Ureter (tissue), 1 donor: Measurements from ENCODE around the gene TTC13. TPM values are rescaled to one million over a fixed set of nuclear protein-coding genes. Genes with fewer than 3 reads are reported as not detected.

ENCODE experiments used
- DNase-seq: peaks from one replicate; pipeline ENCODE4 v3.0.0-alpha.2; 2020; ENCODE audit warnings: low spot score
- total RNA-seq: library from RNA; stranded (reverse); gene quantifications from one replicate; pipeline ENCODE4 v1.2.4, GENCODE V29; 2023
- donor health status: DM: yes; HTN: yes; CAD: no.

Gene TTC13
- total RNA-seq, 1 donor from 2014 or later: 20.3 TPM

GRCh38 chr1:230948903-230949302 lies 29.8 kb downstream of the TTC13 start:
- no peak for DNase-seq

GRCh38 chr1:230948301-230948700 lies 30.4 kb downstream of the TTC13 start:
- no peak for DNase-seq

DNA sequence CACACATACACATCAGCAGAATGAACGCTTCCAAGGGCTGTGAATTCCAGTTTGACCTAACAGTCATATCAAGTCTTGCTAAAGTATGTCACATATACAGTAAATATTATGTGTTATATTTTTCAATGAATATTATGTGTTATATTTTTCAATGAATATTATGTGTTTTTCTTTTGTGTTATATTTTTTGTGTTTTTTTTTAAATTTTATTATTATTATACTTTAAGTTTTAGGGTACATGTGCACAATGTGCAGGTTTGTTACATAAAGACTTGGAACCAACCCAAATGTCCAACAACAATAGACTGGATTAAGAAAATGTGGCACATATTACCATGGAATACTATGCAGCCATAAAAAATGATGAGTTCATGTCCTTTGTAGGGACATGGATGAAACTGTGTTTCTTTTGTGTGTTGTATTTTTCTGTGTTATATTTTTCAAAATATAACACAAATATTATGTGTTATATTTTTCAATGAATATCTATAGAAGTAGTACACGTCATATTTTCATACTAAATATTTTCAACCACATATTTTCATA lies 35.5 kb downstream of the TTC13 start:
- DNase-seq: no peak

DNA sequence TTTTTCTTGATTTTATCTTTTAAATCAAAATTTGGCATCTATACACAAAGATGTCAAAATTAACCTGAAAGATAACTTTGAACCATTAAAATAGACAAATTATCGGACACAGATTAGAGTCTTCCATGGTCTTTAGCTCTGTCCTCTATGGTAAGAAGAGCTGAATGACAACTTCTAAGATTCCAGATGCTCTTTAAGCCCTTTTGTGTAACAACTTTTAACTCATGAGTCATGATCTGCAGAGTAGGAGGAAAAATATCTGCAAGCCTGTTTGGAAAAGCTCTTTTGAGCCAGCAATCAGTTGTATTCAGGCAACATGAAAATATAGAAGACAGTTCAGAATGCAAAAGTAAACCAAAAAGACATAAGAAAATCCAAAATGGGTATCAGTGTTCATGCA lies 37.8 kb downstream of the TTC13 start:
- no peak for DNase-seq

DNA sequence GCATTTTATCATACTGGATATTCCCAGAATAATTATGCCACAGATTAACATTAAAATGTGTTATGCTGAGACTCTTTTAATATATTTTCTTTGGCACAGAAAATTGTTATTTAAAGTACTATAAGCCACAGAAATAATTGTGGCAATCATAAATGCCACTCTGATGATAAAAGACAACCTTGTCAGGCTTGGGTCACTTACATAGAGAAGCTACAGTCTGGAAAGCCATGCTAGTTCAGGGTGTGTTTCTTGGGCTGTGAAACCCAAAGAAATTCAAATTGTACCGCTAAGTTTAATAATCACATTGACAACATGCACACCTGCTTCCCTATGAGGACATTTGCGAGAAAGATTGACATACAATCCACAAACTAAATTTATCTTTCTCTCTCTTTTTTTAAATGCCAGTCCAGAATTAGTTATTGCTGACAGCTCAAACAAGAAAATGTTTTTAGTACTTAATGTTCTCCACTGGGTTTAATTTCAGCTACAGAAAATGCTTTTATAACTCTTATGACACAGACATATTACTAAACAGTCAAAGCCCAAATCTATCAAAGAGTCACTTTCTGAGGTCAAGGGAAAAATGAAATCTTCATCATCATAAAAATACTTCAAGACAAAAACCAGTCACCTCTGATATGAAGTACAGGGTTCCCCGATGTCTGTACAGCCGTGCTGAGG lies 38.7 kb downstream of the TTC13 start:
- DNase-seq: no peak

DNA sequence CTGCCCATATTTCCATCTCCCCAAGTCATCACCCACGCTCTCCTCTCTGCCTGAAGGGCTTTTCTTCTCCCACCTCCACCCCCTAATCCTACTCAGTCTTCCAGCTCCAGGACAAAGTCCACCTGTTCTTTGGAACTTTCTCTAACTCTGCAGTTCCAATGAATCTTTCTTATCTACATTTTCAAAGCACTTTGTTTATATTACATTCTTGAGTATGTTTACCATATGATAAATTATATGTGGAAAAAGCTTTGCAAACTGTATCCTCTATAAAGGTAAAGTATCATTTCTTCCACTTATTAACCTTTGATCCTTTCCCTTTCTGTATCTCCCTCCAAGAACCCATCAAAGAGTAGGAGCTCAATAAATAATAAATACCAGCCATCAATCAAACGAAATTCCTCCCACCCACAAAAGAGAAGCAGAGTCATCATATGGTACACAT lies 39.7 kb downstream of the TTC13 start:
- DNase-seq: no peak

- no peak for DNase-seq
Measured at GRCh38 chr1:230937371-230937770, 41.3 kb downstream of the TTC13 start.

DNA sequence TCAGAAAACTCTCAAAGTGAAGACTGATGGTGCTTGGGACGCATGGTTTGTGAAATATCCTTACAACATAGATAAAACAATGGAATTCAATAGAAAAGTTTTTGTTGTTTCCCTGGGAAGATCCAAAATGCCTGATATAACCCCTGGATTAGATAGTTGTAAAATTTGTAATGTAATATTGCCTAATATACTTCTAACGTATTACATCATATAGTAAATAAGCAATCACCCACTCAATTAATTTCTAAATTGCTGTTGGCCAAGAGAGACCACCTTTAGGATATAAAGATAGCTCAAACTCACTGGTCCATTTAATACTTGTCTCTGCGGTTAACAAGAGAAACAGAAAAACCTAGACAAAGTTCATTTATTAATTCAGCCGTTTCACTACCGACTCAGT lies 42.2 kb downstream of the TTC13 start:
- DNase-seq: no peak

DNA sequence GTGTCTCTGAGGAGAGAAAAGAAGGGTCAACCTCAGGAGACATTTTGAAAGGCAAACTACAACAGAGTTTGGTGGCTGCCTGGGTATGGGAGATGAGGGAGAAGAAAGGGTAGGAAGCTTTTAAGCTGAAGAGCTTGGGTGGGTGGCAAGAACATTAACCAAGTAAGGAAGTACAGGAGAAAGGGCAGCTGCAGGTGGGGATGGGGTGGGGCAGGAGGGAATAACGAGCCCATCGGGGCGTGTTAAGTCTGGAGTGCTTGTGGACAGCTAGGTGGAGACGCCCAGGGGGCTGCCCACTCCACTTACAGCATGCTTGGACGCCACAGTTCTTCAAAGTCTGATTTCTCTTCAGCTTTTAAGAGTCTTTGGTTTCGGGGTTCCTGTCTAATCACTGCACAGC lies 42.8 kb downstream of the TTC13 start:
- DNase-seq: no peak

DNA sequence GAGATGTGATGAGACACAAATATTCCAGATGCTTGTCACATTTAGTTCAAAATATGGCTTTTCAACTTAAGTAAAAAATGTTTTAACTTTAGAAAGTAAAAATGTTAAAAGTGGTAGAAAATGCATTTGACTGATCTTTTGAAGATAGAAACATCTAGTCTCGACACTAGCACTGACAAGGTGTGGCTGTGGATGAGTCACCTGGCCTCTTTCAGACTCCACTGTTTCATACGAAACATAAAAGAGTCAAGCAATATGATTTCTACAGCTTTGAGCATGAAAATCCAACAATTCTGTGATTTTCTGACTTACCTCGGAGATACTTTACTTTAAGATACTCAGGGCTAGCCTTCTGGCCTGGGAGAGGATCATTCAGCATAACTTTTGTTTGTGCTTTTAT lies 47.7 kb downstream of the TTC13 start:
- no peak for DNase-seq

- DNase-seq: no peak
Measured at GRCh38 chr1:230926182-230926581, 52.5 kb downstream of the TTC13 start.

- no peak for DNase-seq
Measured at GRCh38 chr1:230925608-230926007, 53.1 kb downstream of the TTC13 start.

GRCh38 chr1:230923176-230923575 lies 55.5 kb downstream of the TTC13 start:
- DNase-seq: no peak

DNA sequence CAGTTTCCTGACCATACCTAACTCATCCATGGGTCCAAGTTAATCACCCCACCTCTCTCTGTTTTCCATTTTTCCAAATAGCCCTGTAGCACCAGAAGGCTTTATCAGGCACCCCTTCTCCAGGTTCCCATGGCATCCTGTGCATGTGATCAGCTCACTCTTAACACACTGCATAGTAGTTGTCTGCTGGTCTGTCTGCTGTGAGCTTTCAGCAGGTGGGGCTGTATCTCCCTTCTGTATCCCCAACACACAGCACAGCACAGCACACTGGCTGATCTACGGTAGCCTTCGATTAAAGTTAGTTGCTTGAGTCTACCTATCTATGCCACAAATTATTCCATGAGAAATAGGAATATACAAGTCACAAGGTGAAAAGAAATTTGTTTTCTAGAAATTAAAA lies 56.0 kb downstream of the TTC13 start:
- DNase-seq: no peak

DNA sequence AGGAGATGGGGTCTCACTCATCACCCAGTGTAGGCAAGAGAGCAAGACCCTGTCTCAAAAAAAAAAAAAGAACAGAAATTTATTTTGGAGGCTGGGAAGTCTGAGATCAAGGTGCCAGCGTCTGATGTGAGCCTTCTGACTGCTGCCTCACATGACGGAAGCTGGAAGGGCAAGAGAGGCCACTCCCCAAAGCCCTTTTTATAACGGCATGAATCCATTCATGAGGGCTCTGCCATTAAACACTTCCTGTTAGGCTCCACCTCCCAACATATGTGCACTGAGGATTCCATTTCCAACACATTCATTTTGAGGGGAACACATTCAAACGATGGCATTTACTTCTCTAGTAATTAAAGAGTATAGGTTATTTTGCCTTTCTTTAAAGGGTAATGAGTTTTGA lies 59.5 kb downstream of the TTC13 start:
- no peak for DNase-seq

- DNase-seq: peak; percentile 66
Measured at GRCh38 chr1:230917284-230918135, 61.2 kb downstream of the TTC13 start.

DNA sequence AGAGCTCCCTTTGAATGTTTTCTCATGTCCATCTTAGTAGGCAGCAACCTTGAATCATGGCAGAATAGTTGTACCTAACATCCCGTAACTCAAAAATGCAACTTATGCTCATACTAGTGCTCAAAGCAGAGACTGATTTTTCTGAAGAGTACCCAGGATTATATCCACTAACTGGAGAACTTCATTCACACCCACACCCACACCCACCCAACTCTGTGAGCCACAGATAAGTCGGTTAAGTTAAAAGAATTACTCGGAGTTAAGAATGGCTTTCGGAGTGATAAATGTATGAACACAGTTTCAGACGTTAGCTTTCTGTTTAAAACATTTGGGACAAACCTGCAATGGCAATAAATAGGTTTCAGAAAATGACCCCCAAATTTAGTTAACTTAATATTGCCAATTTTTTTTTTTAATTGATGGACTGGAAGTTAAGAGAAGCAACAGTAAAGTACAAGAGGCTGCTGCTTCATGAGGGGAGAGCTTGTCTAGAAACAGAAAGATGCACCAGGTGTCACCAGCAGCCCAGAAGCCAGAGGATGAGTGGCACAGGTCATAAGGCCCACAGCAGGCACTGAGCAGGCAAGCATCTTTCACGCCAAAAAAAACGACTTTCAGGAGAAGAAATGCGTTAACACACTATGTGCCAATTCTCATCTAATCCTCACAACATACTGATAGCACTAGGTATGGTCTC lies 61.9 kb downstream of the TTC13 start:
- DNase-seq: no peak

DNA sequence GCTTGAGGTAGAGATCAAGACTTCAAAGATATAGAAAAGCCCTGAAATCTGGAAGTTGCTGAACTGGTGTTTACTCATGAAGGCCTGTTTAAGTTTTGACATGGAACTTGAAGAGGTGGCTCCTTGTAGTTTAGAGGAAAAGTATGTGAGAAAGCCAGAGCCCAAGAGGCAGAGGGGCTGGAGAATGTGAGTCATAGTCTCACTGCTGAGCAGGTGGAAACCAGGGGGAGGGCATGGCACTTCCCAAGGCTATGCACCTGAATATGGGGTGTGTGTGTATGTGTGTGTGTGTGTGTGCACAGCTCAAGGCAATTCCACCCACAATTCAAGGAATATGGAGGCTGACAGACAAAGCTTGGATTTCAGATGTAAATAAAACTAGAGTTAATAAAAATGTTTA lies 63.6 kb downstream of the TTC13 start:
- DNase-seq: no peak

- no peak for DNase-seq
Measured at GRCh38 chr1:230913496-230913895, 65.2 kb downstream of the TTC13 start.

DNA sequence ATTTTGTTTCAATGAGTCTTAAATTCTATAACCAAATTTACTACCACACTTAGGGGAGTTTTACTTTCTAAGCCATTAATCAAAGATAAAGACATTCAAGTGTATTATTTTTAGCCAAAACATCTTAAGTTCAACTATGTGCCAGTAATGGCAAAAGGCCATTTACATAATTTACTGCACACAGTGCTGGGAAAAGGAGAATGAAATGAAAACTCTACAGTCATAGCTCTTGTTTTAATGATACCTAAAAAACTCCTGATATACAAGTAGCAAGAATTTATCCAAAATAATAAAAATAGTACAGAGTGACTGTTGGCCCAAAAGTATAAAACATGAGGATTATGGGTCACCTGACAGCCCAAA lies 67.9 kb downstream of the TTC13 start:
- no peak for DNase-seq

DNA sequence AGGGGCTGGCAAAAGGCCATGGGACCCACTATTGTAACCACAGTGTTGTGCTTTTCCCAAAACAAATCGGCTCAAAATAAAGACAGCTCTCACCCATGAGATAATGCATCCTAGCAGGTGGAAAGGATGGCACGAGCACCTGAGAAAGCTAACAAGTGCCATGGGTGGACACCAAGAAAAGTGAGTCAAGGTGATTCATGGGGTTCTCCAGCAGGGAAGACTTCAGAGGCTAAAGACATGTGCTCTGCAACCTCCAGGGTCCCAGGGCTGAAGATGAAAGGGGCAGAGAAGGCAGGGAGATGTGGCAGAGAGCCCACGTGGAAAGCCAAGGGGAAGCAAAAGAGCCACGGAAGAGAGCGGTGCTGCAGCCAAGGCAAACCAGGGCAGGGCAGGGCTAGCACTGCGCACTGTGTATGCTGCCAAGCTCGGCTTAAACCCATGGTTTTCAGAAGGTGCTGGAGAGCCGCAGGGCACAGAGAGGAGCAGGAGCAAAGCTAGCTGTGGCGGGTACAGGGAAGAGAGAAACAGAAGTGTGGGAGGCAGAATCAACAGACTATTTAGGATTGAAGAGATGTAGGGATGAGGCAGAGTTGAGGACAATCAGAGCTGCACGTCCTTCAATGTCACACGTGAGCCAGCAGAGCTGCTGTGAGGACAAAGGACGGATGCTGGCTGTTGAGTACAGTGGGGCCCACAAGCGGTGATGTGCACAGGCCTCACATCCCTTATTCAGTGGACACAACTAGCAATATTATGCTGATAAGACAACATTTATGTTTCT lies 68.5 kb downstream of the TTC13 start:
- DNase-seq: peak; percentile 54
